Measurements from ENCODE around the gene NAALADL2.

The NAALADL2 gene

GRCh38 chr3:174973465-174973864 is 114.3 kb downstream of the NAALADL2 start:
- DNase-seq (ENCODE audit: low read depth): no peak

DNA sequence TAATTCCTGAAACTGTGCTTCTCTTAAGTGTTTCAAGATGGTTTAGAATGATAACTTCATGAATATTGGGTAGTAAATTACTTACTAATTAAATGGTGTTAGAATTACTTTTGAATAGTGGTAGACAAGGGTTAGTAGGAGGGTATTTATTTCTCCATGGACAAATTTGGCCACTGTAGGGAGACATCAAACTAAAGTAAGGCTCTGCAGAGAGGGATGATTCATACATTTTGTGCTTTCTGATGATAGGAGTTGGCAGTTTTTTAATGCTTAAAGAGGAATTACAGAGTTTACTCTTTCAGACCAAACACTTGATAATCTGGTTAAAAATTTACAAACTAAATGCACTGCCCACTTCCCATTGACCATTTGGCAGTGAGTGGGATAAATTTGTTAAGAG is 127.6 kb downstream of the NAALADL2 start:
- no peak for DNase-seq (ENCODE audit: low read depth)

- DNase-seq (ENCODE audit: low read depth): no peak
Observed at GRCh38 chr3:175001091-175001490, 142.0 kb downstream of the NAALADL2 start.

DNA sequence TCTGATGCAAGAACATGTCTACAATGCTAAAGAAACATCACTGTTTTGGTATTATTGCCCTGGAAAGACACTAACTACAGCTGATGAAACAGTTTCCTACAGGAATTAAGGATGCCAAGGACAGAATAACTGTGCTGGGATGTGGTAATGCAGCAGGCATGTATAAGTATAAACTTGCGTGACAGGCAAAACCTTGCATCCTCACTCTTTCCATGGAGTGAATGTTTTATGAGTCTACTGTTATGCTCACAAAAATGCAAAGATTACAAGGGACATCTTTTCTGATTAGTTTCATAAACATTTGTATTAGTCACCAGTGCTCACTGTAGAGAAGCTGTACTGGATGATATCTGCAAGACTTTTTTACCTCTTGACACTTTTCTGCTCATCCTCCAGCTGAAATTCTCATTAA is 143.6 kb downstream of the NAALADL2 start:
- no peak for DNase-seq (ENCODE audit: low read depth)

DNA sequence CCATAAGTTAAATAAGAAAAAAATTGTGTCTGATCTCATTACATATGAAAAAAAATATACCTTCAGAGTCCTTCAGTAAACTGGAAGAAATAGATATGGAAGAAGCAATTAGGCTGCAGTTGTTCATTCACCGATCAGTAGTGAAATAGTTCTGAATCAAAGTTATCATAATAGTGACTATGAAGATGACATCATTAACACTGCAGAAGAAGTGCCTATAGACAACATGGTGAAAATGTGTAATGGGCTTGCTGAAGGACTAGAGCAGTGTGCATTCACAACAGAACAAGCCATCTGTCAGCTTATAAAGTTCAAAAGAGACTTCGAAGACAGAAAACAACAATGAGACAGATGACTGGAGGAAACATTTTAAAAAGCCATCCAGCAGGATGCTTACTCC is 144.5 kb downstream of the NAALADL2 start:
- DNase-seq (ENCODE audit: low read depth): no peak

GRCh38 chr3:175005193-175005592 is 146.1 kb downstream of the NAALADL2 start:
- DNase-seq (ENCODE audit: low read depth): no peak

GRCh38 chr3:175005881-175006280 is 146.7 kb downstream of the NAALADL2 start:
- DNase-seq (ENCODE audit: low read depth): no peak

GRCh38 chr3:175007306-175007705 is 148.2 kb downstream of the NAALADL2 start:
- DNase-seq (ENCODE audit: low read depth): no peak

- DNase-seq (ENCODE audit: low read depth): no peak
Observed at GRCh38 chr3:175009295-175009694, 150.2 kb downstream of the NAALADL2 start.

- no peak for DNase-seq (ENCODE audit: low read depth)
Observed at GRCh38 chr3:175015056-175015635, 156.0 kb downstream of the NAALADL2 start.

- no peak for DNase-seq (ENCODE audit: low read depth)
Observed at GRCh38 chr3:175018946-175019727, 160.0 kb downstream of the NAALADL2 start.

DNA sequence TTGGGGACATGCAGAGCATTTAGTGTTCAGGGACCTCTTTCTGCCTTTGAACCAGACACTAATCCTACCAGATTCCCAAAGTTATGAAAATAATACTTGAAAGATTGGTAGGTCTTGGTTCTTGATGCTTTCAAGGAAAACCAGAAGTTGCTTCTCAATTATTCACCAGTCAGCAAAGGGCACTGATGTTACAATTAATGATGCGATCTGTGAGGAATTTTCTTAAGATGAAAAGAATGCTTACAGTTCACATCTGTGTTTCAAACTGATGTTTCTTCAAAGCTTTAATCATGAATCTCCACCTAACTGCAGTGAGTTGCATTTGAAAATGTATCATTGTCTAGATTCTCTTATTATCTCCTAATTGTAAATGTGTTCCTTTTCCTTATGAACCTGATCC is 161.0 kb downstream of the NAALADL2 start:
- no peak for DNase-seq (ENCODE audit: low read depth)

DNA sequence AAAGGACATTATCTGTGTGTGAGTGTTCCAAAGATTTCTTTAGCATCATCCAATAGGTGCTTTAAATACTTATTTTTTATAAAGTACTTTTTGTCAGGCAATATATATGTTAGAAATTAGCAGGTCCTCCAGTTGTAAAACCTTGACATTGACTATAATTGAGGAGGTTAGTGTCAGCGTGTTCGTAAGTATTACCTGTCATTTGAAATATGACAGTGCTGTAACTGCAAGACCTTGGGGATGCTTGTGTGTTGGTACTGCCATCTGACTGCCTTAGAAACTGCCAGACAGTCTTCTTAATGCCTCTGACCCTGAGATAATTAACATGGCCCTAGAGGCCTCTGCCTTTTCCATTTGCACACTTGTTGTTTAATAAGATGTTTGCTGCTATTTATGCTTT is 170.7 kb downstream of the NAALADL2 start:
- no peak for DNase-seq (ENCODE audit: low read depth)

DNA sequence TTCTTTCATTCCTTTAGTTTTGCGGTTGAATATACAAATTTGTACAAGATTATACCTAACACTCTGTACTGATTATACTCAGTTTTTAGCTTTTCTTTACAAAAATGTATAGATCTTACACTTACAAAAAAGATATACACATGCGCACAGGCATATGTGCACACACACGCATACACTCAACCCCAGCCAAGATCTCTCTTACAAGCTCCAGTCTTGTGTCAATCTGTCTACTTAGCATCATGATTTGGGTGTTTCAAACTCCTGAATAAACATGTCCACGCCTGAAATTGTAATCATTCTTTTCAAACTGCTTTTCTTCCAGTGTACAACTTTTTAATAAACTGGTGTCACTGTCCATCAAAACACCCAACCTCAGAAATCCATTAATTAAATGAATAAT is 180.7 kb downstream of the NAALADL2 start:
- DNase-seq (ENCODE audit: low read depth): no peak

DNA sequence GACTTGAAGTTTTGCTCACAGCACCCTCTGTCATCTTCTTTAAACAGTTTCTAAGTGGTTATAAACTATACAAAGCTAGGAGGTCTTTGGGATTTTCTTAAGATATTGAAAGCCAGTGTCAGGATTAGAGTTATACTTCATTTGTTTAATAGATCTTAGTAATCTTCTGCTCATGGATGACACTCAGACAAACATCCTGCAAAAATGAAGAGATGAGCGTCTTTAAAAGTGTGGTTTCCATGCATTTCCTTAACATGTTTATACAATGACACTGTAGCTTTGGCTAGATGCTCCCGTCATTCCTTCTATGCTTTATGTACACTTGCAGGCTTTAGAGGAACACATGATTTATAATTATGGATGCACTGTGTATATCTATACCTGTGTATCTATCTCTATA is 182.2 kb downstream of the NAALADL2 start:
- no peak for DNase-seq (ENCODE audit: low read depth)

- no peak for DNase-seq (ENCODE audit: low read depth)
Observed at GRCh38 chr3:175046601-175047000, 187.5 kb downstream of the NAALADL2 start.

DNA sequence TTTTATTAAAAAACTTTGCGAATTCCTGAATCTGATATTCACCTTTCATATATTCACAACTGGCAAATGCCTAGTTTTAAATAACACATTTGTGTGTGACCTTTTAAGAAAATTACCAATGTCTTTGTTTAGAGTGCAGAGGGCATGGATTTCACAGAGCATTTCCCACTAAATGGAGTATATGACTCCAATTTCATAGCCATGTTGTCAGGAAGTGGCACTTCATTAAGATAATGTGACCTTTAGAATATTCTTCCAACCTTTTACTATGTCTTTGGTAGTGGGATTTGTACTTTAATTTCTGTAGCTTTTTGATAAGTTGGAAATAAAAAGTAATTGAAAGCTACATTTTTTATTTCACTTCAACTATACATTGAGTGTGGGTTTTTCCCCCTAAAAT is 188.7 kb downstream of the NAALADL2 start:
- DNase-seq (ENCODE audit: low read depth): no peak

GRCh38 chr3:175057401-175057800 is 198.3 kb downstream of the NAALADL2 start:
- no peak for DNase-seq (ENCODE audit: low read depth)

DNA sequence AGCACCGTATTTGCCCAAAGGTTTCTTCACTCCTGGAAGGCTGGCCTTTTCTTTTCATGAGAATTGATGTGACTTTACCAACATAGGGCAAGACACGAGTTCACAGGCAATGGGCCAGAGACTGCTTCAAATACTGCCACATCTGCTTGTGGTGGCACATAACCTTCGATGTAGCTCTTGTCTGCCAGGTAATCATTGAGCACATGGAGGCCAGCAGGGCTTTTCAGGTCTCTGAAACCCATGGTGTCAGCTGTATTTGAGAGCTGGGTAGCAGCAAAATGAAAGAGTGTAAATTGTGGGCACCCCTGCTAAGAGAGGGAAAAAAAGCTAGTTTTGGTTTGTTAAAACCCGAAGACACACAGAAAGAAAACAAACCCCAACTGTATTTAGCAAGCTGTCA is 200.7 kb downstream of the NAALADL2 start:
- DNase-seq (ENCODE audit: low read depth): no peak

GRCh38 chr3:175065497-175065896 is 206.4 kb downstream of the NAALADL2 start:
- no peak for DNase-seq (ENCODE audit: low read depth)

DNA sequence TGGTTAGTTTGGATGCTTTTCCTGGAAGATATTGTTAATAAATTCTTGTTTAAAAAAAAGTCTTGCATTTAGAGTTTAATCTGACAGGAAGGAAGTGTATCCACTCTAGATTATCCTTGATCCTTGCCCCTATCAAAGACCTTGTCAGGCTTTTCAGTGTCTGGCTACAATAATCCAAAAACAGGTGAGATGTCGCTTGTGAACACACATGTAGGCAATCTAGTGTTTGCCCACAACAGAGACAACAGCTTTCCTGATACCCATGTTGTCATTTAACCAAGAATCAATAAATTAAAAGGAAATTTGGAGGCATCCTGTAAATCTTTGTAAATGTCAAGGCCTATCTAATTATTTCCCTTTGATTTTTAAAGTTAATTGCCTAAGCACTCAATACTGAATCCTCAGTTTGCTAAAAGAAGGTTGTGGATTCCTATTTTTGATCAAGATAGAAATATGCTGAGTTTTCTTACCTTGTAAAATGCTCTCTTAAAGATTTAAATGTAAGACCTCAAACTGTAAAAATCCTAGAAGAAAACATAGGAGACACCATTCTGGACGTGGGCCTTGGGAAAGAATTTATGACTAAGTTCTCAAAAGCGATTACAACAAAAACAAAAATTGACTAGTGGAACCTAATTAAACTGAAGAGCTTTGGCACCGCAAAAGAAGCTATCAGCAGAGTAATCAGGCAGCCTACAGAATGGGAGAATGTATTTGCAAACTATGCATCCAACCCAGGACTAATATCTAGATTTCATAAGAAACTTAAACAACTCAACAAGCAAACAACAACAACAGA is 207.7 kb downstream of the NAALADL2 start:
- DNase-seq (ENCODE audit: low read depth): no peak

GRCh38 chr3:175068587-175068986 is 209.5 kb downstream of the NAALADL2 start:
- no peak for DNase-seq (ENCODE audit: low read depth)

DNA sequence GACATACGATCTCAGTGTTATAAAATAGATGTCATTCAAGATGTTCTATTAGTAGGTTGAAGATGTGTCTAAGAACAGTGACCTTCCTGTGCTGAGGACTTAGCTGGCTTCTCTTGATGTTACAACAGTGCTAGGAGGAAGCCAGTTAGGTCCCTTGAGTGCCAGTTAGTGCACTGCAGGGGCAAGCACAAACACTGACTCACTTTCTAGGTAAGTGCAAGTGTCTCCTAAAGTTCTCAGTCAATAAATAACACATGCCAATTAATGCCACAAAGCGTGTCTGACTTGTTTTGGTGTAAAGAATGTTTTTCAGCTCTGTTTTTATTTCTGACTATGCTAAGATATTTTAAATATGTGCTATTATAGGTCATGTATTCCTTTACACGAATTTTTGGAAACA is 211.8 kb downstream of the NAALADL2 start:
- DNase-seq (ENCODE audit: low read depth): no peak

All from activated T-helper 9 cell treated with anti-CD3 and anti-CD28 coated beads, Interleukin-2, amount 50 U/mL, for 16 hours (primary cell).